GM21515 (cell line): ENCODE measurements around the gene SYNPO.

Source experiments
- ATAC-seq: cut with Tn5 transposase; IDR thresholded peaks from one replicate; pipeline ENCODE4 v1.9.1; 2021; ENCODE audit not compliant: unreplicated experiment

SYNPO gene

GRCh38 chr5:150607991-150608390 lies 32.5 kb upstream of the SYNPO start:
- no peak for ATAC-seq

- ATAC-seq = no peak
Measured at GRCh38 chr5:150608991-150609390, 31.5 kb upstream of the SYNPO start.

GRCh38 chr5:150609843-150610584 lies 30.4 kb upstream of the SYNPO start:
- no peak for ATAC-seq

- ATAC-seq = no peak
Measured at GRCh38 chr5:150611026-150611425, 29.4 kb upstream of the SYNPO start.

- no peak for ATAC-seq
Measured at GRCh38 chr5:150612405-150612804, 28.1 kb upstream of the SYNPO start.

- ATAC-seq = no peak
Measured at GRCh38 chr5:150612905-150613670, 27.4 kb upstream of the SYNPO start.

GRCh38 chr5:150613991-150614660 lies 26.3 kb upstream of the SYNPO start:
- no peak for ATAC-seq

GRCh38 chr5:150614661-150615060 lies 25.8 kb upstream of the SYNPO start:
- no peak for ATAC-seq

- no peak for ATAC-seq
Measured at GRCh38 chr5:150615141-150615699, 25.2 kb upstream of the SYNPO start.

- ATAC-seq = no peak
Measured at GRCh38 chr5:150616024-150616470, 24.4 kb upstream of the SYNPO start.

GRCh38 chr5:150616506-150616905 lies 24.0 kb upstream of the SYNPO start:
- no peak for ATAC-seq

GRCh38 chr5:150618163-150618562 lies 22.3 kb upstream of the SYNPO start:
- no peak for ATAC-seq

- no peak for ATAC-seq
Measured at GRCh38 chr5:150618588-150619281, 21.7 kb upstream of the SYNPO start.

GRCh38 chr5:150619359-150620230 lies 20.9 kb upstream of the SYNPO start:
- ATAC-seq = no peak

GRCh38 chr5:150621301-150621700 lies 19.2 kb upstream of the SYNPO start:
- ATAC-seq = no peak

GRCh38 chr5:150622157-150622556 lies 18.3 kb upstream of the SYNPO start:
- no peak for ATAC-seq

- ATAC-seq = no peak
Measured at GRCh38 chr5:150623152-150623877, 17.1 kb upstream of the SYNPO start.

GRCh38 chr5:150623878-150624216 lies 16.6 kb upstream of the SYNPO start:
- ATAC-seq = no peak
